Measurements from ENCODE around the gene CACNA1B.

DNA sequence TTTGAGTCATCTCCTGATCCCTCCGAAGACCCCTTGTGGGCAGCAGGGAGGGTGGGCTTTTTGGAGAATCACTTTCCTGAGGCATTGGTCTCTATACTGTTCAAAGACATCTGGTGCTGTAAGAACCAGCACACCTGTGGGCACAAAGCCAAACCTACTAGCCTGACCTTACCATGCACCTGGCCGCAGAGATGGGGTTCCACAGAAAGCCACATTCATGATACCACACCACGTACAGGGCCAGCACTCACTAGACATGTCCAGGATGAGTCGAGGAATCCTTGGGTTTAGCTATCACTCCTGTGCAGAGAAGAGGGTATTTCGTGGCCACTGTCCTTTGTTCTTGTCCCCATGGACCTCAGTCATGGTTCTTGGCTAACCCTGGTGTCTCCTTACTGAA, 203.4 kb downstream of the CACNA1B start:
- TF ChIP-seq, protein P1, sequence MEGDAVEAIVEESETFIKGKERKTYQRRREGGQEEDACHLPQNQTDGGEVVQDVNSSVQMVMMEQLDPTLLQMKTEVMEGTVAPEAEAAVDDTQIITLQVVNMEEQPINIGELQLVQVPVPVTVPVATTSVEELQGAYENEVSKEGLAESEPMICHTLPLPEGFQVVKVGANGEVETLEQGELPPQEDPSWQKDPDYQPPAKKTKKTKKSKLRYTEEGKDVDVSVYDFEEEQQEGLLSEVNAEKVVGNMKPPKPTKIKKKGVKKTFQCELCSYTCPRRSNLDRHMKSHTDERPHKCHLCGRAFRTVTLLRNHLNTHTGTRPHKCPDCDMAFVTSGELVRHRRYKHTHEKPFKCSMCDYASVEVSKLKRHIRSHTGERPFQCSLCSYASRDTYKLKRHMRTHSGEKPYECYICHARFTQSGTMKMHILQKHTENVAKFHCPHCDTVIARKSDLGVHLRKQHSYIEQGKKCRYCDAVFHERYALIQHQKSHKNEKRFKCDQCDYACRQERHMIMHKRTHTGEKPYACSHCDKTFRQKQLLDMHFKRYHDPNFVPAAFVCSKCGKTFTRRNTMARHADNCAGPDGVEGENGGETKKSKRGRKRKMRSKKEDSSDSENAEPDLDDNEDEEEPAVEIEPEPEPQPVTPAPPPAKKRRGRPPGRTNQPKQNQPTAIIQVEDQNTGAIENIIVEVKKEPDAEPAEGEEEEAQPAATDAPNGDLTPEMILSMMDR (IDR thresholded peaks at IDR 0.05), result no peak
- TF ChIP-seq POLR2A (IDR thresholded peaks at IDR 0.05; ENCODE audit: low read depth) (no peak), EP300 (IDR thresholded peaks at IDR 0.05) (no peak)

Data from esophagus muscularis mucosa (tissue), 4 donors.